HG02852 (cell line): ENCODE data around the gene AMH.

Experiments used
- ATAC-seq: cut with Tn5 transposase; IDR thresholded peaks from one replicate; pipeline ENCODE4 v1.9.1; 2021; ENCODE audit warnings: mild to moderate bottlenecking, moderate library complexity; ENCODE audit not compliant: unreplicated experiment

Gene AMH

DNA sequence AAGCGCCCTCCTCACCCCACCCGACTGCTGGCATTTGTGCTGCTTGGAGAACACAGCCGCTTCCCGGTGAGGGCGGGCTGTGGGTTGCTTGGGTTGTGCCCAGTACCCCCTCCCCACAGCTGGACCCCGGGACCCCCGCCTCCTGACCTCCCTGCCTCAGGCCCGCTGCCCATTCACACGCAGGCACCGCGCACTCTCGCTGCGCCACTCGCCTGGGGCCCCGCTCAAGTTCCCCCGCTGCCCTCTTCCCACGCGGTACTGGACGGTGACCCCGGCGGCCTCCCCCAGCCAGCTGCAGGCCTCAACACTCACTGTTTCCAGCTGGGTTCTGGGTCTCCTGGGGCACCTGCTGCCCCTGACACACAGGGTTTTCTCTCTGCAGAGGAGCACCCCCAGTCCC, 29.4 kb upstream of the AMH start:
- no peak for ATAC-seq

DNA sequence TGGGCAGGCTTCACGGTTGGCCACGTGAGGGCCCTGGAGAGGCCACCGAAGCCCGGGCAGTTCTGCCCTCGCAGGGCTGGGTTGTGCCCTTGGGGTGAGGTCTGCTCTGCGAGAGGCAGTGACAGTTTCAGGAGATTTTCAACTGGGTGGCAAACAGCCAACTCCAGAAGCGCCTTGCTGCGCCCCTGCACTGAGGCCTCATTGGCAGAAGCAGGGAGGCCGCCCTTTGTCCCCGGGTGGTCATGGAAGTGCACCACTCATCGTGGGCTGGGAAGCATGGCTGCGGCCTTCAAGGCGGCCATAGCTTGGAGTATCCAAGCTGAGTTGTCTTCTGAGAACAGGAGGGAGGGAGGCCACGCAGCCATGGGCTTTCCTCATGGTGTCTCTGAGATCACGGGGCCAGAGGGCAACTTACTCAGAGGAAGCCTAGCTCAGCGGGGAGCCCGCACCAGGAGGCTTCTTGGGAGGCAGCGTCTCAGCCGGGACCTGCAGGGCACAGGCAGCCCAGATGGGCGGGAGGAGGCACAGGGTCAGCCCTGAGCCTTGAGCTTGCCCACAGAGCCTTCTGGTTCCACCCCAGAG, 27.8 kb upstream of the AMH start:
- ATAC-seq = no peak

DNA sequence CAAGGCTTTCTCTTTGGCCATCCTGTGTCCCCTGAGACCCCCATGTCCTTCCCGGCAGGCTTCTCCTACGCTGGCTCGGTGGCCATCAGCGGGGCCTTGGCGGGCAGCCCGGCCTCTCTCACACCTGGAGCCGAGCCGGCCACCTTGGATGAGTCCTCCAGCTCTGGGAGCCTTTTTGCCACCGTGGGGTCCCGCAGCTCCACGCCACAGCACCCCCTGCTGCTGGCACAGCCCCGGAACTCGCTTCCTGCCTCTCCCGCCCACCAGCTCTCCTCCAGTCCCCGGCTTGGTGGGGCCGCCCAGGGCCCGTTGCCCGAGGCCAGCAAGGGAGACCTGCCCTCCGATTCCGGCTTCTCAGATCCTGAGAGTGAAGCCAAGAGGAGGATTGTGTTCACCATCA, 27.2 kb upstream of the AMH start:
- no peak for ATAC-seq

DNA sequence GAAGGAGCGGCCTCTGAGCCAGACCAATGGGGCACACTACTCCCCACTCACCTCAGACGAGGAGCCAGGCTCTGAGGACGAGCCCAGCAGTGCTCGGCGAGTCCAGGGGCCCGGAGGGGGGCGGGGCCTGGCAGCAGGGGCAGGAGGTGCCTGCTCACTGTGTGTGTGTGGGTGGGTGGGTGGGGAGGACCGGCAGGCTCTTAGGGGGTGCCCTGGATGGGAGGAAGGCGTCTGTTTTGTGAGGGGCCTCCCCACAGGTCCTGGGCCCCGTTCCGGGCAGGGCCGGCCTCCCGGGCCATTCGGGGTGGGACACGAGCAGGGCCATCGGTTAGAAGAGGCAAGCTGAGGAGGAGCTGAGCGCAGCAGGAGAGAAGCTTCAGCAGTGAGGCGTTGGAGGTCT, 25.7 kb upstream of the AMH start:
- ATAC-seq = no peak

DNA sequence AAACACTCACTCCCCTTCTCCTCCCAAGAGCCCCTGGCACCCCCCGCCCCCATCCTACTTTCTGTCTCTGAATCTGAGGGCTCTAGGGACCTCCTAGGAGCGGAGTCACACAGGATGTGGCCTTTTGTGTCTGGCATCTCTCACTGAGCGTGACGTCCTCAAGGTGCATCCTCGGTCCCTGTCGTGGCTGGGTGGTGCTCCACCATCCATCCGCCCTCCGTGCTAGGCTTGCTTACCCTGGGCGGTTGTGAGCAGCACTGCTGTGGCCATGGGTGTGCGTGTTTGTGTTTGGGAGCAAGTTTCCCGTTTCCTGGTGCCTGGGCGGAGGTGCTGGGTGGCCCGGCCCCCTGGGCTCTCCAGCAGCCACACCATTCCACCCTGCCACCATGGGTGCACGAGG, 25.2 kb upstream of the AMH start:
- ATAC-seq = no peak

DNA sequence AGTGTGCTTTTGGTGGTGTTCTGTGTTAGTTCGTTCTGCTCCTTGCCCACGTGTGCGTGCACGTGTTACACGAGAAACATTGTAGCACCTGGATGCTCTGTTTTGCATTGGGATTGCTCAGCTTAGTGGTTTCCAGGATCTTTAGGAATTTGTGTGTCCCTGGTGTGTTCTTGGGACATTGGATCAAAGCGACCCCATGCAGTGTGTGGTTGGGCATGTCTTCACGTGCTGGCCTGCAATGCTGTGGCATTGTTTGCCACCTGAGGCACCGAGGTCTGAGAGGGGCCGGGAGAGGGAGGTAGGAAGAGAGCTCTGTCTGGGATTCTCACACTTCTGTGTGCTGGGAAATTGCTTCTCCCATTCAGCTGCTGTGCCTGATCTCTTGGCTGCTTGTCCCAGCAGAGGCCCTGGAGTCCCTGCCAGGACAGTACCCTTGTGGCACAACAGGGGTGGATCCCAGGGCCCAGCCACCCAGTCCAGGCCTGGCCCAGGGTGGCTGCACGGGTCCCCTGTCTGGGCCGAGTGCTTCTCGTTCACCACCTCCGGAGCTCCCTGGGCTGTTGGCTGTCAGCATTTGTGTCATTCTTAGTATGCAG, 24.3 kb upstream of the AMH start:
- ATAC-seq = no peak

DNA sequence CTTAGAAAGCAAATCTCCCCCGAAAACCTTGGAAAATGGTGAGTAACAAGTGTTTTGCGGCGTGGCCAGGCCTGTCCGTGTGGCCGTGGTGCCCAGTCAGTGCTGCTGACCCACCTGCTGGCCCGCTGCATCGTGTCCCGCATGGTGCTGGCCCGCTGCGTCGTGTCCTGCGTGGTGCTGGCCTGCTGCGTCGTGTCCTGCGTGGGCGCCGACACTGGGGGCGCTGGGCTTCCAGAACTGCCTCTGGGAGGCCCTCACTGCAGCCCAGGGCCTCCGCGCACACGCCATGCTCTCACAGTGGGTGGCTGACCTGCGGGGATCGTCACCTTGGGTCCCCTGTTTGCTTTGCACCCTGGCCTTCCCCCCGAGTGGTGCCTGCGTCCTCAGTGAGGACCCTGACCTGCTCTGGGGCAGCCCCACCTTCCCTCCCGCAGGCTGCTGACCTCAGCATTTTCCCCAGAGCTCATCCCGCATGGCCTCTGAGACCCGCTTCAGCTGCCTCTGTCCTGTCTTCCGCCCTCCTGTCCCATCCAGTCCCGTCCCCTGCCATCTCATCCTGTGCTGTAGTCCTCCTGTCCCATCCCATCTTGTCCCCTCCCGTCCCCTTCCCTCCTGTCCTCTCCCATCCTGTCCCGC, 23.6 kb upstream of the AMH start:
- ATAC-seq = no peak

DNA sequence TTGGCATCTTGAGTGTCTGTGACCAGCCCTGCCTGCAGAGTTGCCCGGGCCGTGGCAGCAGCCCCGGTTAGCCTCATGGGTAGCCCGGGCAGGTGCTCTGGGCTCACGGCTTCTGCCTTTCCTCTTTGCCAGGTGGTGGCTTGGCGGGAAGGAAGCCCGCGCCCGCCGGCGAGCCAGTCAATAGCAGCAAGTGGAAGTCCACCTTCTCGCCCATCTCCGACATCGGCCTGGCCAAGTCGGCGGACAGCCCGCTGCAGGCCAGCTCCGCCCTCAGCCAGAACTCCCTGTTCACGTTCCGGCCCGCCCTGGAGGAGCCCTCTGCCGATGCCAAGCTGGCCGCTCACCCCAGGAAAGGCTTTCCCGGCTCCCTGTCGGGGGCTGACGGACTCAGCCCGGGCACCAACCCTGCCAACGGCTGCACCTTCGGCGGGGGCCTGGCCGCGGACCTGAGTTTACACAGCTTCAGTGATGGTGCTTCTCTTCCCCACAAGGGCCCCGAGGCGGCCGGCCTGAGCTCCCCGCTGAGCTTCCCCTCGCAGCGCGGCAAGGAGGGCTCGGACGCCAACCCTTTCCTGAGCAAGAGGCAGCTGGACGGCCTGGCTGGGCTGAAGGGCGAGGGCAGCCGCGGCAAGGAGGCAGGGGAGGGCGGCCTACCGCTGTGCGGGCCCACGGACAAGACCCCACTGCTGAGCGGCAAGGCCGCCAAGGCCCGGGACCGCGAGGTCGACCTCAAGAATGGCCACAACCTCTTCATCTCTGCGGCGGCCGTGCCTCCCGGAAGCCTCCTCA, 22.9 kb upstream of the AMH start:
- ATAC-seq = no peak

DNA sequence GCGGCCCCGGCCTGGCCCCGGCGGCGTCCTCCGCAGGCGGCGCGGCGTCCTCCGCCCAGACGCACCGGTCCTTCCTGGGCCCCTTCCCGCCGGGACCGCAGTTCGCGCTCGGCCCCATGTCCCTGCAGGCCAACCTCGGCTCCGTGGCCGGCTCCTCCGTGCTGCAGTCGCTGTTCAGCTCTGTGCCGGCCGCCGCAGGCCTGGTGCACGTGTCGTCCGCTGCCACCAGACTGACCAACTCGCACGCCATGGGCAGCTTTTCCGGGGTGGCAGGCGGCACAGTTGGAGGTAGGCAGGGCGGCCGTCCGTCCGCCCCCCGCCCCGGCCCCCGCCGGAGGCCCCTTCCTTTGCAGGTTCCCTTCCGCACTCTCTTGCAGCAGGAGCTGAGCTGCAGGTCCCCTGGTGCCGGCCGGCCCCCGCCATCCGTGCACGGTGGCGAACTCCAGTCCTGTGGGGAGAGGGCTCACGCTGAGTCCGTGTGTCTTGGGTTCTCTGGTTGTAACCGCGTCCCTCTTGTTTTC, 22.2 kb upstream of the AMH start:
- no peak for ATAC-seq

DNA sequence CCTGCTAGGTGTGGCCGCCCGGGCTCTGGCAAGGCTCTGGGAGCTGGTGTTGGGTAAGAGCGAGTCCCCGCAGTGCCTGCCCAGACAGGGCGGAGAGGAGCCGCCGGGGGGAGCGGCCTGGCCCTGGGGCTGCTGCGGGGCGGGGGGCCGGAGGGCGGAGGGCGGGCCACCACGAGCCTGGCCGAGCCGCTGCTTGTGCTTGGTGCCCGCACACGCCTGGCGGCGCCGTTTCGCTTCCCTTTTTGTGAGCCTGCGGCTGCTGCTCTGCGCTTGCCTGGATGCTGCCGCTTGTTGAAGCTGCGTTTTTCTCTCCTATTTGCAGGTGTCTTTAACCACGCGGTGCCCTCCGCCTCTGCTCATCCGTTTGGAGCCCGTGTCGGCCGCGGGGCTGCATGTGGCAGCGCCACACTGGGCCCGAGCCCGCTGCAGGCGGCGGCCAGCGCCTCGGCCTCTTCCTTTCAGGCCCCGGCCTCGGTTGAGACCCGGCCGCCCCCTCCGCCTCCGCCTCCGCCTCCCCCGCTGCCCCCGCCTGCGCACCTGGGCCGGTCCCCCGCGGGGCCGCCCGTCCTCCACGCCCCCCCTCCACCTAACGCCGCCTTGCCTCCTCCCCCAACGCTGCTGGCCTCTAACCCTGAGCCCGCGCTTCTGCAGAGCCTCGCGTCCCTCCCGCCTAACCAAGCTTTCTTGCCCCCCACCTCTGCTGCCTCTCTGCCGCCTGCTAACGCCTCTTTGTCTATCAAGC, 21.5 kb upstream of the AMH start:
- ATAC-seq = no peak

DNA sequence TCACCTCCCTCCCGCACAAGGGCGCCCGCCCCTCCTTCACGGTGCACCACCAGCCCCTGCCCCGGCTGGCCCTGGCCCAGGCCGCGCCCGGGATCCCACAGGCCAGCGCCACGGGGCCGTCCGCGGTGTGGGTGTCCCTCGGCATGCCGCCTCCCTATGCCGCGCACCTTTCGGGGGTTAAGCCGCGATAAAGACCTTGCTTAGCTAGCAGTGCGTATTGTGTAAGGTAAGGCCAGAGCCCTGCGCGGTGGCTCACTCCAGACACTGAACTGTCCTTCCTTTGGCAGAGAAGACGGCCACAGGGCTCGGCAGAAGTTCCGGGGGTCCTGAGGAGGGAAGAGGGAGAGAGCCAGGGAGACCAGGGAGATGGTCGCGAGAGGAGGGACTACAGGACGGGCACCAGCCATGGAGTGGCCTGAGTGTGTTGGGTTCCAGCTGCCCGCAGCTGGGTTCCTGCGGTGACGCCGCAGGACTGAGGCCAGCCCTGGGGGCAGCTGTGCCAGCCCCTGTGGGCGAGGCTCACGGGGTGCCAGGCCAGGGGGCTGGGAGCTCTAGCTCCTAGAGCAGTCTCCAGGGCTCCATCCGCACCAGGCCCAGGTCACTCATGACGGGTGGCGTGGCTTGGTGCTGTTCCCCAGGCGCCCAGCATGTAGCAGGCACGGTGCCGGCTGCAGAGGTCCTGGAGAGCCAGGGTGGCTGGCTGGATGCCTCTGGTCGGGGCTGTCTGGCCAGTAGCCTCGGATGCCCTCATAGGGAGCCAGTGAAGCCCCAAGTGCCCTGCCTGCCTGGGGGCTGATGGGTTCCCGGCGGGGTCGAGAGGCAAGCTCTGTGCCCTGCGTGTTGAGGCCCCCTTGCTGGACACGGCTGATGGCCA, 20.7 kb upstream of the AMH start:
- no peak for ATAC-seq

DNA sequence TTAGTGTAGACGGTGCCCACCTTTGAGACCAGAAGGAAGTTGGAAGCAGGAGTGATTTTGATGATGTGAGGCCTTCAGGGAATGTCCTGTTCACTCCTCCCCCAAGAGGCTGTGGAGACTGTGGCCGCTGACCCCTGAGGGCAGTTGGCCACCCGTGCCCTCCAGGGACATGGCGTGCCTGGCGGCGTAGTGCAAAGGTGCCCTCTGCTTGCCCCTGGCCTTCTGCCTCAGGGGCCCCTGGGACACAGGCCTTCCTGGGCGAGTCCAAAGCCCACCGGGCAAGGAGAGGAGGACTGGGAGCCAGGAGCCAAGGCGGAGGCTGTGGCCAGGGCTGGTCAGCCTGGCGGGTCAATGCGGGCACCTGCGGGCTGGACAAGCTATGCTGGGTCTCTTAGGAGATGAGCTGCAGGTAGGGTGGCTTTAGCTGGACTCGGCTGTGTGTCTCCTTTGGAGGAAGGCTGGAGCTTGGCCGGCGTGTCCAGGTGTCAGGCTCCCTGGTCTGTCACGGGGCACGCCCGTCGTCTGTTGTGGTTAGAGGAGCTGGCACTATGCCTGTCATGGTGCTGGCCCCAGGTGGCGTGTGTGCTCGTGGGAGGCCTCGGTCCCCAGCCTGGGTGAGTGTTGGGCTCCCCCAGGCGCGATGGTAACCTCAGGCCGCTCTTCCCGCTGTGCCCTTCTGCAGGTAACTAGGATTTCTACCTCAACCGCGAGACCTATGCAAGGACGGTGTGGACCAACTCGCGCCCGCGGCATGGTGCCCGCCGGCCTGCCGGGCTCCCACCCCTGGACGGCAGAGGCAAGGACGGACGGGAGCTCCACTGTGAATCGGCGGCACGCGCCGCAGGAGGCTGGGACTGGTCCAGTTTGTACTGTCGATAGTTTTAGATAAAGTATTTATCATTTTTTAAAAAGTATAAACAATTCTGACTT, 19.8 kb upstream of the AMH start:
- ATAC-seq = no peak

DNA sequence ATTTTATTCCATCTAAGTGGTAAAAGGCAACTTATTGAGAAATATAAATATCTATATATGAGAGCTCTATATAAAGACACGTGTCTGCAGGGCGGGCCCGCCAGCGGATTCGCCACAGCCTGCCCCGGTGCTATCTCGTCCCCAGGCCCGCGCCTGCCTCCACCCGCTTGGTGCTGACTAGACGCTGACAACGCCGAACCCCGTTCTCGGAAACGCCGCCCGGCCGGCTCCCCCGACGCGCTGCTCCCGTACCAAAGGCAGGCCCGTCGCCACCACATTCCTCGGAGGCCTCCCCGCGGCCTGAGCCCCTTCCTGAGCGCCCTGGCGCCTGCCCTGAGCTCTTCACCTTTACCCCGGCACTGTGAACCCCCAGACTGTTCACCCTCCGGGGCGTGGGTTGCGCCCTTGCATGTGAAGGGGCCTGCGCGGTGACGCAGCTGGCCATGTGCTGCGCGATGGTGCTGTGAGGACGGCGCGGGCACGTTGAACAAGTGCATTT, 19.0 kb upstream of the AMH start:
- no peak for ATAC-seq

DNA sequence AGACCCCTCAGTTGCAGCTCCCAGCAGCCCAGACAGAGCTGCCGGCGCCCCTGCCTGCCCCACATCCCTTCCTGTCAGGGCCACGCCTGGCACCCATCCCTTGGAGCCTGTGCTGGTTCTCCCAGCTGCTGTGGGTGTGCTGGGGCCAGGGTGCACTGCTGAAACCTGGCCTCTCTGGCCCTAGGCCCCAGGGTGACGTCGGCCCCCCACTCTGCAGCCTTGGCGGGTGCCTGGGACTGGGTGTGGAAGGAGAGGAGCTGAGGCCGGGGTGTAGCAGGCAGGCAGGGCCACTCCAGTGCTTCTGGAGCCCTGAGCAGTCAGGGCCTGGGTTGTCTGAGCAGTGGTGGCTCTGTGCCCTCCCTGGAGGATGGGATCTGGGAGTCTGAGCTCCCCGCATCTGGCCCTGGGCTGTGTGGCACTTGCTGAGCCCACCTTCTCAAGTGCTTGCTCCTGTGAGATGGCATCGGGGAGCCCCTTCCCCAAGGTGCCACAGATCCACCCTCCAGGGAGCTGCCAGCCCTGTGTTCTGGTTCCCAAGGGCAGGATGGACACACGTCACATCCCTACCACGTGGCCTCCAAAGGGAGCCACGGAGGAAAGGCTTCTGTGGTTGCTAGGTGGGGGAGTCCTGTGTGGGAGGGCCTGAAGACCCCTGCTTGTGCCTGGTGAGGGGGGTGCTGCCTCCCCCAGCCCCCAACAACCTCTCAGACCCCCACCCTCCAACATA, 18.2 kb upstream of the AMH start:
- no peak for ATAC-seq

DNA sequence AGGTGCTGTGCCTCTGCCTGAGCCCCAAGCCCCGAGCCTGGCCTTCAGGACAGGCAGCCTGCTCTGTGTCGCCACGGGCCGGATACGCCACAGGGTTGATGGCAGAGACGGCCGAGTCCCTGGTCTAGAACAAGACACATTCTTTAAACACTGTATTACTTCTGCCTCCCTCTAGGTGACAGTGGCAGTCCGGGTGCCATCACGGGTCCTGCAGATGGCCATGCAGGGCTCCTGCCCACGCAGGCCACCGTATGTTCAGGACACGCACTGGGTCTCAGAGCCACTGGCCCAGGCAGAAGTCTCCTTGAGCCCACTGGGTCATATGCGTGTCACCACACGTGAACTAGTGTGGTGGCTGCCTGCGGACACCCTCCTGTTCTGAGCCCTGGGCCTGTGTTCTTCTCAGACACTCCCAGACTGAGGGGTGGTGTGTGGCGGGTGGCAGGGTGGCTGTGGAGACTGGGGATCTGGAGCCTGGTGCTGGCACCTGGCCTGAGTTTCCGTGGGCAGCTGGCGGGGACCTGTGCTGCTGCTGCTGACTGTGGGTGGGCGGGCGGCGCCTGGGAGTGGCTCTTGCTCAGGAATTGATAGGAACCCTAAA, 17.4 kb upstream of the AMH start:
- no peak for ATAC-seq

DNA sequence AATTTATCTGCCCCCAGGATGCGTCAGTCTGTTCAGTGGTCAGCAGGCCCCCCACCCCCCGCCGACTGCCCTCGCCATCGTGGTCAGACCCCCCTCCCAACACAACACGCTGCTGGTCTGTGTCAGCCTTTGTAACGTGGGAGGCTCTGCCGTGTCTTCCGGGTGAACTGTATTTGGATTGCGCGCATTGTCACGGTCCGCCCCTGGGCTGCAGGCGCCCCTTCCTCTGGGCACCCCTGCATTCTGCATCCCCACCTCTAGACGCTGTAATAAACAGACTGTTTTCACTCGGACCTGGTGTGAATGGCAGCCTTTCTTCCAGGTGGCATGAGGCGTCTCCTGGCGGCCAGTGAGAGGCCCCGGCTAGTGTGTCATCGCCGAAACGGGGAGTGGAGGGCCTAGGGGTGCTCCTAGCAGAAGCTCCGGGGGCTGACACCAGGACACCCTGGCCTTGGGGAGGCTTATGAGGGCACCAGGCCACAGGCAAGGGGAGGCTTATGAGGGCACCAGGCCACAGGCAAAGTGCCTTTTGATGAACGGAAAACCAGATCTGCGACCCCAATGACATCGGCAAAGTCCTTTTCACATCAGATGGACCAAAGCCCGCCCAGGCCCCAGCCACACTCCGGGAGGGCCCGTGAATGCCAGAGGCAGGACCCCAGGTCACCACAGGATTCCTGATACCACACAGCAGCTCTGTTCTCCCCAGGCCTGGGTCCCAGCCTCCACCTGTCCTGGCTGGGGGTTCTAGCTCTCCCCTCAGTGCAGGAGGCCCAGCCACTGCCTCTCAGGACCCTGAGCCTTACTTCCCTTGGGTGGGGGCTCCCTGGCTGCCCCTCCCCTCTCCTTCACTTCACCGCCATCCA, 16.6 kb upstream of the AMH start:
- no peak for ATAC-seq
